Loucy (cell line): ENCODE measurements around the gene CNTF.

Source experiments
- H2AFZ ChIP-seq: fragments of 200-600 bp; sonication (generic); 2 replicates; pipeline ENCODE4 v1.6.0; 2016; ENCODE audit warnings: antibody characterized with exemption, mild to moderate bottlenecking, low read length, moderate library complexity
- H3F3A ChIP-seq: fragments of 200-600 bp; 2 replicates; pipeline ENCODE4 v1.6.0; 2016; ENCODE audit warnings: antibody characterized with exemption, low read depth, mild to moderate bottlenecking
- H3K27me3 ChIP-seq: fragments of 200-600 bp; sonication (generic); 2 replicates; pipeline ENCODE4 v1.6.1; 2014; ENCODE audit warnings: low read length, mild to moderate bottlenecking; ENCODE audit not compliant: insufficient read depth, poor library complexity, severe bottlenecking
- H3K36me3 ChIP-seq: fragments of 200-600 bp; sonication (generic); 2 replicates; pipeline ENCODE4 v1.6.1; 2016; ENCODE audit warnings: low read length; ENCODE audit not compliant: insufficient read depth
- H3K4me1 ChIP-seq: fragments of 200-600 bp; sonication (generic); 2 replicates; pipeline ENCODE4 v1.5.1; 2014; ENCODE audit warnings: low read length, mild to moderate bottlenecking; ENCODE audit not compliant: insufficient read depth, poor library complexity, severe bottlenecking
- H3K4me2 ChIP-seq: fragments of 200-600 bp; sonication (generic); 2 replicates; pipeline ENCODE4 v1.6.0; 2014; ENCODE audit warnings: antibody characterized with exemption, low read length, low read depth, mild to moderate bottlenecking; ENCODE audit not compliant: poor library complexity, severe bottlenecking
- H3K4me3 ChIP-seq: fragments of 200-600 bp; sonication (generic); 2 replicates; pipeline ENCODE4 v1.5.1; 2014; ENCODE audit warnings: low read length, mild to moderate bottlenecking, mixed read lengths; ENCODE audit not compliant: poor library complexity, severe bottlenecking
- H3K79me2 ChIP-seq: fragments of 200-600 bp; sonication (generic); 2 replicates; pipeline ENCODE4 v1.6.1; 2014; ENCODE audit warnings: low read length; ENCODE audit not compliant: insufficient read depth
- H3K9ac ChIP-seq: fragments of 200-600 bp; sonication (generic); 2 replicates; pipeline ENCODE4 v1.6.0; 2014; ENCODE audit warnings: mild to moderate bottlenecking, low read depth, low read length, moderate library complexity; ENCODE audit not compliant: poor library complexity, severe bottlenecking
- H3K9me2 ChIP-seq: fragments of 200-600 bp; sonication (generic); replicated peaks from 2 replicates; pipeline ENCODE4 v1.6.1; 2016; ENCODE audit warnings: low read depth, low read length, mixed read lengths
- H3K9me3 ChIP-seq: fragments of 200-600 bp; sonication (generic); 2 replicates; pipeline ENCODE4 v1.6.1; 2014; ENCODE audit warnings: mild to moderate bottlenecking, antibody characterized with exemption, low read length, low read depth; ENCODE audit not compliant: insufficient read depth
- H4K20me1 ChIP-seq: fragments of 200-600 bp; sonication (generic); 2 replicates; pipeline ENCODE4 v1.6.0; 2014; ENCODE audit warnings: antibody characterized with exemption, low read length, mild to moderate bottlenecking; ENCODE audit not compliant: insufficient read depth, poor library complexity, severe bottlenecking
- EZH2phosphoT487 ChIP-seq: fragments of 200-600 bp; IDR thresholded peaks from 2 replicates; pipeline ENCODE4 v1.6.1; 2018; ENCODE audit warnings: antibody characterized with exemption, mild to moderate bottlenecking, moderate library complexity, borderline replicate concordance
- TF ChIP-seq, protein P1 (sequence below): fragments of 200-600 bp; sonication (generic); conservative IDR thresholded peaks from 2 replicates; pipeline ENCODE4 v1.5.1; 2014; ENCODE audit warnings: mild to moderate bottlenecking, antibody characterized with exemption, low read length

CNTF gene

GRCh38 chr11:58594826-58595225, 27.6 kb upstream of the CNTF start:
- H3K9ac ChIP-seq: no peak overlapping the region
- H3K79me2 ChIP-seq: peaks cover 99% of the 10 kb centered on the region
- no peaks in the 10 kb centered on the region for H3K9me3 ChIP-seq
- no peak overlapping the region for H2AFZ ChIP-seq
- H3K4me3 ChIP-seq: no peak overlapping the region
- no peaks in the 10 kb centered on the region for H3K27me3 ChIP-seq
- H3F3A ChIP-seq: no peaks in the 10 kb centered on the region
- peaks cover 25% of the 10 kb centered on the region for H3K4me1 ChIP-seq
- no peaks in the 10 kb centered on the region for H3K9me2 ChIP-seq
- no peak overlapping the region for H3K4me2 ChIP-seq
- H3K36me3 ChIP-seq: peaks cover 41% of the 10 kb centered on the region; the same call in 1 of the 2 replicates
- H4K20me1 ChIP-seq: peaks cover 94% of the 10 kb centered on the region
- no peak for TF ChIP-seq EZH2phosphoT487
- TF ChIP-seq, protein P1, sequence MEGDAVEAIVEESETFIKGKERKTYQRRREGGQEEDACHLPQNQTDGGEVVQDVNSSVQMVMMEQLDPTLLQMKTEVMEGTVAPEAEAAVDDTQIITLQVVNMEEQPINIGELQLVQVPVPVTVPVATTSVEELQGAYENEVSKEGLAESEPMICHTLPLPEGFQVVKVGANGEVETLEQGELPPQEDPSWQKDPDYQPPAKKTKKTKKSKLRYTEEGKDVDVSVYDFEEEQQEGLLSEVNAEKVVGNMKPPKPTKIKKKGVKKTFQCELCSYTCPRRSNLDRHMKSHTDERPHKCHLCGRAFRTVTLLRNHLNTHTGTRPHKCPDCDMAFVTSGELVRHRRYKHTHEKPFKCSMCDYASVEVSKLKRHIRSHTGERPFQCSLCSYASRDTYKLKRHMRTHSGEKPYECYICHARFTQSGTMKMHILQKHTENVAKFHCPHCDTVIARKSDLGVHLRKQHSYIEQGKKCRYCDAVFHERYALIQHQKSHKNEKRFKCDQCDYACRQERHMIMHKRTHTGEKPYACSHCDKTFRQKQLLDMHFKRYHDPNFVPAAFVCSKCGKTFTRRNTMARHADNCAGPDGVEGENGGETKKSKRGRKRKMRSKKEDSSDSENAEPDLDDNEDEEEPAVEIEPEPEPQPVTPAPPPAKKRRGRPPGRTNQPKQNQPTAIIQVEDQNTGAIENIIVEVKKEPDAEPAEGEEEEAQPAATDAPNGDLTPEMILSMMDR: no peak

DNA sequence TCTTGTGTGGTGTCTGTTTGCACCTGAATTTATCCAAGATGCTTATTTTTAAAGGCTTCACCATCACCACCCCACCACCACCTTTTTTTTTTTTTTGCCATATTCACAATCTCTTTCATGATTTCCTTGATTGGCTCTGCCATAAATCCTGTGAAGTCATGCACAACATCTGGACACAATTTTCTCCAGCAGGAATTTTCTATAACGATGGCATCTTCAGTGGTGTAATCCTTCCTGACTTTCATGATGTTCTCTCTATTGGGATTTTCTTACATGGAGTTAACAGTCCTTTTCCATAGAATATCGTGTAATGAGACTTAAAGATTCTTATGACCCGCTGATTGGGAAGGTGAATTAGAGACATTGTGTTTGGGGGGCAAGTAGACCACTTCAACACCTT, 25.8 kb upstream of the CNTF start:
- no peak overlapping the region for H3K9ac ChIP-seq
- peak overlapping the region; percentile 11 for H3K4me2 ChIP-seq
- no peak overlapping the region for H2AFZ ChIP-seq
- peaks cover 20% of the 10 kb centered on the region for H3K4me1 ChIP-seq
- no peaks in the 10 kb centered on the region for H3K9me2 ChIP-seq
- peaks cover 99% of the 10 kb centered on the region for H3K79me2 ChIP-seq
- no peaks in the 10 kb centered on the region for H3K27me3 ChIP-seq
- peaks cover 94% of the 10 kb centered on the region for H4K20me1 ChIP-seq
- no peaks in the 10 kb centered on the region for H3F3A ChIP-seq
- no peak overlapping the region for H3K4me3 ChIP-seq
- H3K9me3 ChIP-seq: no peaks in the 10 kb centered on the region
- TF ChIP-seq, protein P1: no peak
- TF ChIP-seq EZH2phosphoT487: no peak
- H3K36me3 ChIP-seq: peaks cover 30% of the 10 kb centered on the region; the same call in 1 of the 2 replicates

DNA sequence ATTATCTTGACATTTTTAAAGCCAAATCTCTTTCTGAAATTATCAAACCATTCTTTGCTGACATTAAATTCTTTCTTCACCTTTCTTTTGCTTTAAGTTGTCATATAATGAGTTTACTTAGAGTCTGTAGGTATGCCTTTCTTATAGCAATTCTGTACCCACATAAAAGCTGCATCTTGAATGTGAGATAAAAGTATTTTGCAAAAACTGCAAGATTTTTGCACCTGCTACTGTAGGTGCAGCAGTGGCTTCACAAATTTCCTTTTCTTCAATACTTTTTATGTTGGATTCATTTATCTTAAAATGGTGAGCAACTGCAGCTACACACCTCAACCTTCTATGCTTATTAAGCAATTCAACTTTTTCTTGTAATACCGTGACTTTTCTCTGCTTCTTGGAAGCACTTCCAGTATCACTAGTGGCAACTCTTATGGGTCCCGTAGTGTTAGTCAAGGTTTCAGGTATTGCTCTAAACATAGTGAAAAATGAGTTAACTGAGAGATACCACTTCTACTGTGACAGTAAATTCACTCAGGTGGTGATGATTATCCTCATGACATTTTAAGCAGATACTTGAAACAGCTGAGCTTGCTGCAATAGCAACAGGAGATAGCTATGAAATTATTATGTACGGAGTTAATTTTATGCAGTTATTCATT, 24.9 kb upstream of the CNTF start:
- no peak overlapping the region for H2AFZ ChIP-seq
- H3K4me2 ChIP-seq: no peak overlapping the region
- peaks cover 92% of the 10 kb centered on the region for H4K20me1 ChIP-seq
- no peak overlapping the region for H3K4me3 ChIP-seq
- H3K79me2 ChIP-seq: peaks cover 99% of the 10 kb centered on the region
- peaks cover 21% of the 10 kb centered on the region; the same call in 1 of the 2 replicates for H3K36me3 ChIP-seq
- peaks cover 20% of the 10 kb centered on the region for H3K4me1 ChIP-seq
- no peaks in the 10 kb centered on the region for H3K9me3 ChIP-seq
- H3K9me2 ChIP-seq: no peaks in the 10 kb centered on the region
- no peak overlapping the region for H3K9ac ChIP-seq
- H3K27me3 ChIP-seq: no peaks in the 10 kb centered on the region
- H3F3A ChIP-seq: no peaks in the 10 kb centered on the region
- TF ChIP-seq EZH2phosphoT487: no peak
- TF ChIP-seq, protein P1: no peak
